Vein endothelial cell (primary cell): ENCODE measurements around the gene MICAL1. TPM values are rescaled to one million over a fixed set of nuclear protein-coding genes. Genes with fewer than 3 reads are reported as not detected.

Experiments used
- total RNA-seq: library from RNA; depleted of rRNA; stranded (reverse); fragments of >200 nt; gene quantifications from 2 replicates; pipeline ENCODE4 v1.2.3, GENCODE V29; 2012

Gene MICAL1
- 28.8 and 39.8 TPM in 2 replicates for total RNA-seq

GRCh38 chr6:109455437-109456110 lies at the start of gene MICAL1:
Gene MICAL1 (minus strand): TSS chr6:109455772. CDS start chr6:109454196, 1,576 bp downstream.

GRCh38 chr6:109482905-109483734 lies 27.5 kb upstream of the MICAL1 start, which contains the start of gene ZBTB24:
Gene ZBTB24 (minus strand): TSS chr6:109483219. CDS start chr6:109482026, 1,193 bp downstream.

GRCh38 chr6:109440331-109441068 lies 15.1 kb downstream of the MICAL1 start, which contains the start of the genes PPIL6 and SMPD2:
Gene PPIL6 (minus strand): TSS chr6:109440628. CDS start chr6:109440590, 38 bp downstream.
Gene SMPD2 (plus strand): TSS chr6:109440724. CDS start chr6:109441122, 398 bp downstream.

Other genes with a start within 250 kb of the MICAL1 start
- gene CD164, start 73.3 kb downstream of the MICAL1 start, total RNA-seq = 115 and 132 TPM in 2 replicates
- gene PPIL6, start 15.1 kb downstream of the MICAL1 start, total RNA-seq = 0.33 and 0.57 TPM in 2 replicates
- gene SMPD2, start 15.0 kb downstream of the MICAL1 start, total RNA-seq = 10.1 and 12.5 TPM in 2 replicates
- gene ZBTB24, start 27.4 kb upstream of the MICAL1 start, total RNA-seq = 8.1 and 8.2 TPM in 2 replicates
- 4.4 and 5.9 TPM in 2 replicates for gene AK9, start 235.4 kb upstream of the MICAL1 start, total RNA-seq
- gene FIG4, start 235.5 kb upstream of the MICAL1 start, total RNA-seq = 11.8 and 13.7 TPM in 2 replicates